Stimulated activated CD4-positive, alpha-beta T cell treated with anti-CD3 and anti-CD28 coated beads, Interleukin-15, amount 100 ng/mL, for 1 hour (primary cell): ENCODE data around the gene RYR1.
A peak's percentile ranks its signal among the peaks of the same experiment; 100 is the strongest.
"Not testable (repeated sequence)": the region's sequence is repeated elsewhere in the genome, so short reads cannot be mapped to it uniquely, and the experiment has no call there.

Experiments used
- DNase-seq, 2 donors: peaks; one replicate each; pipeline ENCODE4 v3.0.0-alpha.2; 2020; ENCODE audit warnings: low read depth in 1 of 2, low spot score in 1 of 2

The RYR1 gene

DNA sequence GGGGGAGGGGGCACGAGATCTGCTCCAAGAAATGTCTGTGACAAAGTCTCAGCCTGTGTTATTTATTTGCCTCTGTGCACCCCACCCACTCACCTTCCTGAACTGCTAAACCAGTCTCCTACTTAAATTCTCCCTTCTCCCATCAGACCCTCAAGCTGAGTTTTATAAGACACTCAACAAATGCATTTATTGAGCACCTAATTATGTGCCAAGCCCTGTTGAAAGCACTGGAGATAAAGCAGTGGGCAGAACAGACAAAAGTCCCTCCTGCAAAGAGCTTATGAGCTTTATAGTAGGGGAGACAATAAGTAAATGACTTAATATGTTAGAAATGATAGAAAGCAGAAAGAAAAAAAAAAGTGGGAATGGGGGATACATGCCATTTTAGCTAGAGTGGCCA lies 34.0 kb upstream of the RYR1 start:
- DNase-seq, result no peak

GRCh38 chr19:38400361-38400760 lies 33.1 kb upstream of the RYR1 start:
- no peak for DNase-seq

DNA sequence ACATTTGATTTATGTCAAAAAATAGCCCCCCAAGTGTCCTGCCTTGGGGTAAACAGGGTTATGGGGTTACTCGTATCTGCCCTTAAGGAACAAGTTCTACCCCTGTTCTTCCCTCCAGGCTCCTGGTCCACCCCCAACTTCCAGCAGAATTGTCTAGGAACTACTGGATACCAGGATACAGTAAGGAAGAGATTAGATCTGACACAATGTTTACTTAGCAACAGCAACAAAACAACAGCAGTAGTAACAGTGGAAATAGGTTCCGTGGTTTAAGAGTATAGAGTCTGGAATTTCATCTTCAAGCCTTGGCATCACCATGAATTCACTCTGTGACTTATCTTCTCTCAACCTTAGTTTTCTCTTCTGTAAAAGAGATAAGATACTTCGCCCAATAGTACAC lies 32.3 kb upstream of the RYR1 start:
- DNase-seq, result no peak

GRCh38 chr19:38402623-38402966 lies 30.9 kb upstream of the RYR1 start:
- no peak for DNase-seq

GRCh38 chr19:38402967-38403674 lies 30.4 kb upstream of the RYR1 start, which contains the start of gene FAM98C:
FAM98C (plus strand) TSS chr19:38403093; CDS start chr19:38403154, 61 bp downstream.
- peak; percentile 97 to 98 for DNase-seq

DNA sequence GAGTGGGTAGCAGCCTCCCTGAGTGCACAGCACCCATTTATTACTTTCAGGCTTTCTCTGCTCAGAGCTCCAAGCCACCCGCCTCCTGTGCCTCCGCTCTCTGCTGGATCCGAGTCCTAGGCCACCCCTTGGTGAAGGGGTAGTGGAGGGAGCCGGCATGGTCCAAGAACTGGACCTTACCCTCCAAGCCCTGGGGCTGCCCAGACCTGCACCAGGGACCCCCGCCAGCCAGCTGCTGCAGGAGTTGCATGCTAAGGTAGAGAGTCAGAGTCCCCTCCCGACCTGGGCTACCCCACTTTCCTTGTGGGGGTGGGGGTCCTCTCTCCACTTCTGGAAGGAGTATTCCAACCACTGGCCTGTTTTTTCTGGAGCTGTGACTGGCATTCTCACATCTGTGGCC lies 28.6 kb upstream of the RYR1 start:
- DNase-seq, result no peak

GRCh38 chr19:38405276-38405675 lies 28.2 kb upstream of the RYR1 start:
- no peak for DNase-seq

- DNase-seq, result no peak
Observed at GRCh38 chr19:38409631-38410133, 23.8 kb upstream of the RYR1 start.

DNA sequence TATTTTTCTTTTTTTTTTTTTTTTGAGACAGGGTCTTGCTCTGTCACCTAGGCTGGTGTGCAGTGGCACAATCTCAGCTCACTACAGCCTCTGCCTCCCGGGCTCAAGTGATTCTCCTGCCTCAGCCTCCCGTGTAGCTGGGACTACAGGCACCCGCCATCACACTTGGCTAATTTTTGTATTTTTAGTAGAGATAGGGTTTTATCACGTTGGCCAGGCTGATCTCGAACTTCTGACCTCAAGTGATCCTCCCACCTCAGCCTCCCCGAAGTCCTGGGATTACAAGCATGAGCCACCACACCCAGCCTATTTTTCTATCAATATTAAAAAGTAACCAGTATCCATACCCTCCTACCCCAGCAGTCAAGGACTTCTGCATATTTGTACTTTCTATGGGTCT lies 23.1 kb upstream of the RYR1 start:
- DNase-seq, result not testable (repeated sequence)

- no peak for DNase-seq
Observed at GRCh38 chr19:38411041-38411712, 22.3 kb upstream of the RYR1 start.

GRCh38 chr19:38411898-38412297 lies 21.6 kb upstream of the RYR1 start:
- DNase-seq, result not testable (repeated sequence)

DNA sequence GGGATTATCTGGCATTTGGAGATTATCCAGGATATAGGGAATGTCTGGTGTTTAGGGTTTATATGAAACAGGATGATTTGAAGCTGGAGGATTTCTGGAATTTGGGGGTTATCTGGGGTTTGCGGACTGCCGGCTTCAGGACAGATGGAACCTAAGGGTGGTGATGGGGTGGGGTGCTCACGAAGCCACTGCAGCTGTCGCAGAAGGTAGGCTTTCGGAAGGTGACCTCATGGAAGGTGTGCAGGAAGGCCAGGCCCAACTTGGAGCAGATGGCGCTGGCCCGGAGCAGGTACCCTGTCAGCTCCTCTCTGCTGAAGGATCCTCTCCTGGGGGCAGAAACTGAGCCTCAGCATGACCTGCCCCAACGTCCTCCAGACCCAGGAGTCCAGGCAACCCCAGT lies 21.0 kb upstream of the RYR1 start:
- DNase-seq, result no peak

- no peak for DNase-seq
Observed at GRCh38 chr19:38412961-38413360, 20.5 kb upstream of the RYR1 start.

DNA sequence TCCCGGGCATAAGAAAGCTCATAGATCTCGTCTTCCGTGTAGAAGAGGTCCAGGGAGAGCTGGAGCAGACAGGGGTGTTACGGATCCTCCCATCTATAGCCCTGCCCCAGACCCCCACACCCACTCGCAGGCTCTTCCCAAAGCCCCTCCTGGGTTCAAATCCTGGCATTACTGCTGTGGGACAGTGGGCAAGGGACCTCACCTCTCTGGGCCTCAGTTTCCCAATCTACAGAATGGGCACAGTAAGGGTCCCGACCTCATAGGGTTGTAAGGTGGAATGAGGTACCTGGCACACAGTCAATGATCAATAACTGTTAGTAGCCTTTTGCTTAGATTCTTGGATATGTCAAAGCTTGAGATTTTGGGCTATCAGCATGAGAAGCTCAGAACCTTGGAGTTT lies 20.1 kb upstream of the RYR1 start:
- DNase-seq, result no peak

GRCh38 chr19:38417146-38417543 lies 16.3 kb upstream of the RYR1 start:
- no peak for DNase-seq

DNA sequence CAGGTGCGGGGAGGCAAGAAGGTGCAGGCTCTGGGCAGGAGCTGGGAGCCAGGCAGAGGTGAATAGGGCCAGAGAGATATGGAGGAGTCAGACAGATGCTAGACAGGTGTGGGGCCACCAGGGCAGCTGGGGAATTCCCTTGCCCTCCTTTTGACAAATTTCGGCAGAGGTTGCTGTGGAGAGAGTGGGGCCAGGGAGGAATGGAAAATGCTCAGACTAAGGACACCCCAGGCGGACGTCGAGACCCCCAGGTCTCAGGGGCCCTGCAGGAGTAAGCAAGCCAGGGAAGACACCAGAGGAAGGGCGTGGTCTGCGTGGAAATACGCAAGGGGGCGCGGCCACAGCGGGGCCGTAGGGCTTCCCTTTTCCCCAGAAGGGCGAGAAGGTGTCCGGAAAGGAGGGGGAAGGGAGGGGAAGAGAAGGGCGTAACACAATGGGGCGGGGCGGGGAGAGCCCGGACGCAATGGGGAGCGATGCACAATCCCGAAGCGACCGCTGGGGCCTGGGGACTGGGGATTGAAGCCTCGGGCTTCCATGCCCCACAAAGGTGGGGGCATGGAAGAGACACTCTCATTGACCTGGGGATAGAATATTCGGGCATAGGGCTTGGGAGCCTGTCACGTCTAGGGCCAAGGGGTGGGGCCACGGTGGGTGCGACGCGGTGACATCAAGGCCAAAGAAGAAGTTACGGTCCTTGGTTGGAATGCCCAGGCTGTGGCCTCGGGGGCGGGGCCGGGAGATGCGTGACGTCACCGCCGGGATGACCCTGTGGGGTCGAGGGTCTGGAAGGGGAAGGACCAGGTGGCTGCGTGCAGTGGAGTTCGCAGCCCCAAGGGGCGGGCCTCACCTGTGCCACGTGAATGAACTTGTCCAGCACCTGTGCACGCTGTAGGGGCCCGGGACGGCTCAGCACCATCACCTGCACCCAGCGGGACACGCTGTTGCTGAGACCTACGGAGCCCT lies 15.7 kb upstream of the RYR1 start:
- peak; percentile 25 to 47 for DNase-seq

GRCh38 chr19:38420935-38421334 lies 12.6 kb upstream of the RYR1 start:
- DNase-seq, result no peak

- DNase-seq, result no peak
Observed at GRCh38 chr19:38421856-38422255, 11.6 kb upstream of the RYR1 start.

GRCh38 chr19:38422438-38422837 lies 11.1 kb upstream of the RYR1 start:
- DNase-seq, result no peak

DNA sequence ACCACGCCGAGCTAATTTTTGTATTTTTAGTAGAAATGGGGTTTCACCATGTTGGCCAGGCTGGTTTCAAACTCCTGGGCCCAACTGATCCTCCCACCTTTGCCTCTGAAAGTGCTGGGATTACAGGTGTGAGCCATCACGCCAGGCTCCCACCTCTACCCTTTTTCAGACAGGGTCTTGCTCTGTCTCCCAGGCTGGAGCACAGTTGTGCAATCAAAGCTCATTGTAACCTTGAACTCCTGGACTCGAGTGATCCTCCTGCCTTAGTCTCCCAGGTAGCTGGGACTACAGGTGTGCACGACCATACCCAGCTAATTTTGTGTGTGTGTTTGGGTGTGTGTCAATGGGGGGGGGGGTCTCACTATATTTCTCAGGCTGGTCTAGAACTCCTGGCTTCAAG lies 9.2 kb upstream of the RYR1 start:
- no peak for DNase-seq

DNA sequence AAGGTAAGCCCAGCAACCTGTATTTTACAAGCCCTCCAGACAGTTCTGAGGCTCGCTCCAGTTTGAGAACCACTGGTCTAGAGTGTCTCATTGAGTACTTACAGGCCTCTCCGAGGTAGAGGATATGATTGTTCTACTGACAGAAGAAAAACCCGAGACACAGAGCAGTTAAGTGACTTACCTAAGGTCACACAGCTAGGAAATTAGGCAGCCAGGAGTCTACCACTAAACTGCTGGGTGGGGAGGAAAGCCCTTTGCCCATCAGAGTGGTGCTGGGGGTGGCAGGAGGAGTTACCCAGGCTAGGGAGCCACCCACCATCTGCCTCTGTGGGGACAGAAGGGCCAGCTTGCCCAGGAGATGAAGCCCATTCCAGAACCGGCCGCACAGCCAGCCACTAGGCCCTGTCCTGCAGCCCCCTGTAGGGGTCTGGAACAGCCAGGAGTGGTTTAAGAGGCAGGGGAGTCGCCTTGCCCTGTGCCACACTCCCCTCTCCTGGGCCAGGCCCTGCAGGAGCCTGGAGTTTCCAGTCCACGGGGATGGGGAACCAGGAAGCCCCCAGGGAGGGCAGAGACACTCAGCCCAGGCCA lies 8.2 kb upstream of the RYR1 start:
- no peak for DNase-seq
